Hematopoietic multipotent progenitor cell treated with erythropoietin and hydrocortisone succinate and interleukin-3 and kit ligand, for 15 days (in vitro differentiated cells): ENCODE data around the gene LSM3.
"Not testable (repeated sequence)": the region's sequence is repeated elsewhere in the genome, so short reads cannot be mapped to it uniquely, and the experiment has no call there.

ENCODE experiments used
- DNase-seq: peaks from one replicate; pipeline ENCODE4 v3.0.0-alpha.2; 2015; ENCODE audit warnings: low spot score

The LSM3 gene

GRCh38 chr3:14222457-14222856 is 43.8 kb downstream of the LSM3 start:
- no peak for DNase-seq

GRCh38 chr3:14222900-14223594 is 44.4 kb downstream of the LSM3 start:
- DNase-seq, result no peak

GRCh38 chr3:14223595-14223994 is 45.0 kb downstream of the LSM3 start:
- no peak for DNase-seq

GRCh38 chr3:14224895-14225294 is 46.3 kb downstream of the LSM3 start:
- no peak for DNase-seq

GRCh38 chr3:14225421-14225820 is 46.8 kb downstream of the LSM3 start:
- no peak for DNase-seq

- not testable (repeated sequence) for DNase-seq
Observed at GRCh38 chr3:14226351-14226750, 47.7 kb downstream of the LSM3 start.

- DNase-seq, result no peak
Observed at GRCh38 chr3:14227856-14228255, 49.2 kb downstream of the LSM3 start.

GRCh38 chr3:14228681-14229470 is 50.3 kb downstream of the LSM3 start:
- no peak for DNase-seq

GRCh38 chr3:14229695-14230094 is 51.1 kb downstream of the LSM3 start:
- DNase-seq, result not testable (repeated sequence)

GRCh38 chr3:14230729-14231128 is 52.1 kb downstream of the LSM3 start:
- no peak for DNase-seq

- DNase-seq, result no peak
Observed at GRCh38 chr3:14231145-14231990, 52.8 kb downstream of the LSM3 start.

- no peak for DNase-seq
Observed at GRCh38 chr3:14231998-14232501, 53.4 kb downstream of the LSM3 start.

- peak; percentile 20 for DNase-seq
Observed at GRCh38 chr3:14234251-14235002, 55.8 kb downstream of the LSM3 start.

- DNase-seq, result no peak
Observed at GRCh38 chr3:14235003-14235911, 56.6 kb downstream of the LSM3 start.

GRCh38 chr3:14235912-14236295 is 57.3 kb downstream of the LSM3 start:
- no peak for DNase-seq

- no peak for DNase-seq
Observed at GRCh38 chr3:14236902-14237301, 58.3 kb downstream of the LSM3 start.

GRCh38 chr3:14237457-14237856 is 58.8 kb downstream of the LSM3 start:
- no peak for DNase-seq

- DNase-seq, result no peak
Observed at GRCh38 chr3:14238356-14238755, 59.7 kb downstream of the LSM3 start.

GRCh38 chr3:14238930-14239329 is 60.3 kb downstream of the LSM3 start:
- DNase-seq, result no peak

- no peak for DNase-seq
Observed at GRCh38 chr3:14239940-14240339, 61.3 kb downstream of the LSM3 start.

GRCh38 chr3:14240366-14240765 is 61.7 kb downstream of the LSM3 start:
- DNase-seq, result no peak
